ENCODE data around the gene CACNA2D3.

- TF ChIP-seq CTCF (IDR thresholded peaks at IDR 0.05; ENCODE audit: low read depth, low read length, missing input control) (no peak), RXRA (IDR thresholded peaks at IDR 0.05) (no peak), RAD21 (IDR thresholded peaks at IDR 0.05) (no peak), EGR1 (IDR thresholded peaks at IDR 0.05; ENCODE audit: low read depth in 2 of 2) (no peak), HNF4A (conservative IDR thresholded peaks at IDR 0.05) (no peak), MAX (IDR thresholded peaks at IDR 0.05) (no peak), ZBTB33 (IDR thresholded peaks at IDR 0.05) (no peak), GABPA (IDR thresholded peaks at IDR 0.05 in 1 of 2, conservative IDR thresholded peaks at IDR 0.05 in 1 of 2) (no peak), JUND (IDR thresholded peaks at IDR 0.05) (no peak)
These were observed 938.8 kb downstream of the CACNA2D3 start for GRCh38 chr3:55060896-55061719.
